ENCODE data around the gene KDM5A.

The KDM5A gene

GRCh38 chr12:275812-276211 is 113.3 kb downstream of the KDM5A start:
- DNase-seq (ENCODE audit: low read depth in 4 of 4, low spot score in 1 of 4) = no peak

- no peak for DNase-seq (ENCODE audit: low read depth in 4 of 4, low spot score in 1 of 4)
Observed at GRCh38 chr12:273382-273781, 115.7 kb downstream of the KDM5A start.

GRCh38 chr12:272942-273341 is 116.2 kb downstream of the KDM5A start:
- no peak for DNase-seq (ENCODE audit: low read depth in 4 of 4, low spot score in 1 of 4)

- no peak for DNase-seq (ENCODE audit: low read depth in 4 of 4, low spot score in 1 of 4)
Observed at GRCh38 chr12:271161-271560, 118.0 kb downstream of the KDM5A start.

- DNase-seq (ENCODE audit: low read depth in 4 of 4, low spot score in 1 of 4) = no peak
Observed at GRCh38 chr12:269191-269590, 119.9 kb downstream of the KDM5A start.

- no peak for DNase-seq (ENCODE audit: low read depth in 4 of 4, low spot score in 1 of 4)
Observed at GRCh38 chr12:268483-268840, 120.7 kb downstream of the KDM5A start.

GRCh38 chr12:267581-268482 is 121.3 kb downstream of the KDM5A start:
- no peak for DNase-seq (ENCODE audit: low read depth in 4 of 4, low spot score in 1 of 4)

- no peak for DNase-seq (ENCODE audit: low read depth in 4 of 4, low spot score in 1 of 4)
Observed at GRCh38 chr12:265096-265495, 124.0 kb downstream of the KDM5A start.

- DNase-seq (ENCODE audit: low read depth in 4 of 4, low spot score in 1 of 4) = no peak
Observed at GRCh38 chr12:264269-264668, 124.9 kb downstream of the KDM5A start.

- no peak for DNase-seq (ENCODE audit: low read depth in 4 of 4, low spot score in 1 of 4)
Observed at GRCh38 chr12:263574-263973, 125.5 kb downstream of the KDM5A start.

GRCh38 chr12:262817-263216 is 126.3 kb downstream of the KDM5A start, which contains the start of gene SLC6A13:
TSS of gene SLC6A13 (minus strand) at chr12:262836. CDS start at chr12:260052, 2,784 bp downstream.
- DNase-seq (ENCODE audit: low read depth in 4 of 4, low spot score in 1 of 4) = no peak

GRCh38 chr12:262113-262512 is 127.0 kb downstream of the KDM5A start:
- DNase-seq (ENCODE audit: low read depth in 4 of 4, low spot score in 1 of 4) = no peak

GRCh38 chr12:257521-258321 is 131.4 kb downstream of the KDM5A start:
- DNase-seq (ENCODE audit: low read depth in 4 of 4, low spot score in 1 of 4) = no peak

- no peak for DNase-seq (ENCODE audit: low read depth in 4 of 4, low spot score in 1 of 4)
Observed at GRCh38 chr12:256958-257357, 132.2 kb downstream of the KDM5A start.

- DNase-seq (ENCODE audit: low read depth in 4 of 4, low spot score in 1 of 4) = no peak
Observed at GRCh38 chr12:256225-256624, 132.9 kb downstream of the KDM5A start.

- no peak for DNase-seq (ENCODE audit: low read depth in 4 of 4, low spot score in 1 of 4)
Observed at GRCh38 chr12:254912-255311, 134.2 kb downstream of the KDM5A start.

GRCh38 chr12:254039-254438 is 135.1 kb downstream of the KDM5A start:
- DNase-seq (ENCODE audit: low read depth in 4 of 4, low spot score in 1 of 4) = no peak

- DNase-seq (ENCODE audit: low read depth in 4 of 4, low spot score in 1 of 4) = no peak
Observed at GRCh38 chr12:253116-253831, 135.8 kb downstream of the KDM5A start.

GRCh38 chr12:252636-253035 is 136.5 kb downstream of the KDM5A start:
- no peak for DNase-seq (ENCODE audit: low read depth in 4 of 4, low spot score in 1 of 4)

GRCh38 chr12:247271-247670 is 141.8 kb downstream of the KDM5A start:
- no peak for DNase-seq (ENCODE audit: low read depth in 4 of 4, low spot score in 1 of 4)

GRCh38 chr12:243381-243780 is 145.7 kb downstream of the KDM5A start:
- no peak for DNase-seq (ENCODE audit: low read depth in 4 of 4, low spot score in 1 of 4)

- no peak for DNase-seq (ENCODE audit: low read depth in 4 of 4, low spot score in 1 of 4)
Observed at GRCh38 chr12:242496-242895, 146.6 kb downstream of the KDM5A start.
